ENCODE data around the gene GABRB2.

DNA sequence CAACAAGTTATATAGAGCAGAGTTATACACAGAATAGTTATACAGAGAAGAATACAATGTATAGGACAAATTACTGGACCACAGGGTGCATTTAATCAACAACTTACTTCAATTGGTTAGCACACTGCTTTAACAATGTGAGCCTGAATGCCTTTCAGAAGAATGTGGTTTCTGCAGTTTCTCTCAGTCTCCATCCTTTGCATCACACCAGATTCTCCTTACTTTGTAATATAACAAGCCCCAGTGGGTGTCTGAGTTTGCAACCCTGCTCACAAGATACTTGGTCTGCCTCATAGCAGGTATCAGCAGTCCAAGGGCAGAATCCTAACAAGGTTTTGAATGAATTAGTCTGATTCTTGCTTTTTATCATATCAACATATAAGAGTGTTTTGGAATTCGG, 114.6 kb downstream of the GABRB2 start:
- TF ChIP-seq, protein P1, sequence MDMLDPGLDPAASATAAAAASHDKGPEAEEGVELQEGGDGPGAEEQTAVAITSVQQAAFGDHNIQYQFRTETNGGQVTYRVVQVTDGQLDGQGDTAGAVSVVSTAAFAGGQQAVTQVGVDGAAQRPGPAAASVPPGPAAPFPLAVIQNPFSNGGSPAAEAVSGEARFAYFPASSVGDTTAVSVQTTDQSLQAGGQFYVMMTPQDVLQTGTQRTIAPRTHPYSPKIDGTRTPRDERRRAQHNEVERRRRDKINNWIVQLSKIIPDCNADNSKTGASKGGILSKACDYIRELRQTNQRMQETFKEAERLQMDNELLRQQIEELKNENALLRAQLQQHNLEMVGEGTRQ (IDR thresholded peaks at IDR 0.05) = no peak
- TF ChIP-seq CBX2 (IDR thresholded peaks at IDR 0.05; ENCODE audit: borderline replicate concordance, low read depth) (no peak), ESRRA (IDR thresholded peaks at IDR 0.05; ENCODE audit: borderline replicate concordance, low read length) (no peak), SREBF2 (IDR thresholded peaks at IDR 0.05) (no peak), POLR2A (IDR thresholded peaks at IDR 0.05; ENCODE audit: low read length) (no peak), RFX5 (IDR thresholded peaks at IDR 0.05) (no peak), TP53 (CRISPR knock-in tag; IDR thresholded peaks at IDR 0.05) (no peak), ZFP36 (IDR thresholded peaks at IDR 0.05; ENCODE audit: borderline replicate concordance, partially characterized antibody) (no peak)
- TF ChIP-seq, protein P2, sequence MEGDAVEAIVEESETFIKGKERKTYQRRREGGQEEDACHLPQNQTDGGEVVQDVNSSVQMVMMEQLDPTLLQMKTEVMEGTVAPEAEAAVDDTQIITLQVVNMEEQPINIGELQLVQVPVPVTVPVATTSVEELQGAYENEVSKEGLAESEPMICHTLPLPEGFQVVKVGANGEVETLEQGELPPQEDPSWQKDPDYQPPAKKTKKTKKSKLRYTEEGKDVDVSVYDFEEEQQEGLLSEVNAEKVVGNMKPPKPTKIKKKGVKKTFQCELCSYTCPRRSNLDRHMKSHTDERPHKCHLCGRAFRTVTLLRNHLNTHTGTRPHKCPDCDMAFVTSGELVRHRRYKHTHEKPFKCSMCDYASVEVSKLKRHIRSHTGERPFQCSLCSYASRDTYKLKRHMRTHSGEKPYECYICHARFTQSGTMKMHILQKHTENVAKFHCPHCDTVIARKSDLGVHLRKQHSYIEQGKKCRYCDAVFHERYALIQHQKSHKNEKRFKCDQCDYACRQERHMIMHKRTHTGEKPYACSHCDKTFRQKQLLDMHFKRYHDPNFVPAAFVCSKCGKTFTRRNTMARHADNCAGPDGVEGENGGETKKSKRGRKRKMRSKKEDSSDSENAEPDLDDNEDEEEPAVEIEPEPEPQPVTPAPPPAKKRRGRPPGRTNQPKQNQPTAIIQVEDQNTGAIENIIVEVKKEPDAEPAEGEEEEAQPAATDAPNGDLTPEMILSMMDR (IDR thresholded peaks at IDR 0.05) = no peak
- TF ChIP-seq, protein P3, sequence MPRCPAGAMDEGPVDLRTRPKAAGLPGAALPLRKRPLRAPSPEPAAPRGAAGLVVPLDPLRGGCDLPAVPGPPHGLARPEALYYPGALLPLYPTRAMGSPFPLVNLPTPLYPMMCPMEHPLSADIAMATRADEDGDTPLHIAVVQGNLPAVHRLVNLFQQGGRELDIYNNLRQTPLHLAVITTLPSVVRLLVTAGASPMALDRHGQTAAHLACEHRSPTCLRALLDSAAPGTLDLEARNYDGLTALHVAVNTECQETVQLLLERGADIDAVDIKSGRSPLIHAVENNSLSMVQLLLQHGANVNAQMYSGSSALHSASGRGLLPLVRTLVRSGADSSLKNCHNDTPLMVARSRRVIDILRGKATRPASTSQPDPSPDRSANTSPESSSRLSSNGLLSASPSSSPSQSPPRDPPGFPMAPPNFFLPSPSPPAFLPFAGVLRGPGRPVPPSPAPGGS (IDR thresholded peaks at IDR 0.05) = no peak
- TF ChIP-seq, protein P4, sequence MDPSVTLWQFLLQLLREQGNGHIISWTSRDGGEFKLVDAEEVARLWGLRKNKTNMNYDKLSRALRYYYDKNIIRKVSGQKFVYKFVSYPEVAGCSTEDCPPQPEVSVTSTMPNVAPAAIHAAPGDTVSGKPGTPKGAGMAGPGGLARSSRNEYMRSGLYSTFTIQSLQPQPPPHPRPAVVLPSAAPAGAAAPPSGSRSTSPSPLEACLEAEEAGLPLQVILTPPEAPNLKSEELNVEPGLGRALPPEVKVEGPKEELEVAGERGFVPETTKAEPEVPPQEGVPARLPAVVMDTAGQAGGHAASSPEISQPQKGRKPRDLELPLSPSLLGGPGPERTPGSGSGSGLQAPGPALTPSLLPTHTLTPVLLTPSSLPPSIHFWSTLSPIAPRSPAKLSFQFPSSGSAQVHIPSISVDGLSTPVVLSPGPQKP (IDR thresholded peaks at IDR 0.05; ENCODE audit: low read depth, low read length) = no peak
- TF ChIP-seq, protein P5, sequence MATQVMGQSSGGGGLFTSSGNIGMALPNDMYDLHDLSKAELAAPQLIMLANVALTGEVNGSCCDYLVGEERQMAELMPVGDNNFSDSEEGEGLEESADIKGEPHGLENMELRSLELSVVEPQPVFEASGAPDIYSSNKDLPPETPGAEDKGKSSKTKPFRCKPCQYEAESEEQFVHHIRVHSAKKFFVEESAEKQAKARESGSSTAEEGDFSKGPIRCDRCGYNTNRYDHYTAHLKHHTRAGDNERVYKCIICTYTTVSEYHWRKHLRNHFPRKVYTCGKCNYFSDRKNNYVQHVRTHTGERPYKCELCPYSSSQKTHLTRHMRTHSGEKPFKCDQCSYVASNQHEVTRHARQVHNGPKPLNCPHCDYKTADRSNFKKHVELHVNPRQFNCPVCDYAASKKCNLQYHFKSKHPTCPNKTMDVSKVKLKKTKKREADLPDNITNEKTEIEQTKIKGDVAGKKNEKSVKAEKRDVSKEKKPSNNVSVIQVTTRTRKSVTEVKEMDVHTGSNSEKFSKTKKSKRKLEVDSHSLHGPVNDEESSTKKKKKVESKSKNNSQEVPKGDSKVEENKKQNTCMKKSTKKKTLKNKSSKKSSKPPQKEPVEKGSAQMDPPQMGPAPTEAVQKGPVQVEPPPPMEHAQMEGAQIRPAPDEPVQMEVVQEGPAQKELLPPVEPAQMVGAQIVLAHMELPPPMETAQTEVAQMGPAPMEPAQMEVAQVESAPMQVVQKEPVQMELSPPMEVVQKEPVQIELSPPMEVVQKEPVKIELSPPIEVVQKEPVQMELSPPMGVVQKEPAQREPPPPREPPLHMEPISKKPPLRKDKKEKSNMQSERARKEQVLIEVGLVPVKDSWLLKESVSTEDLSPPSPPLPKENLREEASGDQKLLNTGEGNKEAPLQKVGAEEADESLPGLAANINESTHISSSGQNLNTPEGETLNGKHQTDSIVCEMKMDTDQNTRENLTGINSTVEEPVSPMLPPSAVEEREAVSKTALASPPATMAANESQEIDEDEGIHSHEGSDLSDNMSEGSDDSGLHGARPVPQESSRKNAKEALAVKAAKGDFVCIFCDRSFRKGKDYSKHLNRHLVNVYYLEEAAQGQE (IDR thresholded peaks at IDR 0.05) = no peak
- TF ChIP-seq, protein P6, sequence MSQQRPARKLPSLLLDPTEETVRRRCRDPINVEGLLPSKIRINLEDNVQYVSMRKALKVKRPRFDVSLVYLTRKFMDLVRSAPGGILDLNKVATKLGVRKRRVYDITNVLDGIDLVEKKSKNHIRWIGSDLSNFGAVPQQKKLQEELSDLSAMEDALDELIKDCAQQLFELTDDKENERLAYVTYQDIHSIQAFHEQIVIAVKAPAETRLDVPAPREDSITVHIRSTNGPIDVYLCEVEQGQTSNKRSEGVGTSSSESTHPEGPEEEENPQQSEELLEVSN (IDR thresholded peaks at IDR 0.05; ENCODE audit: borderline replicate concordance, low read depth) = no peak
- TF ChIP-seq, protein P7, sequence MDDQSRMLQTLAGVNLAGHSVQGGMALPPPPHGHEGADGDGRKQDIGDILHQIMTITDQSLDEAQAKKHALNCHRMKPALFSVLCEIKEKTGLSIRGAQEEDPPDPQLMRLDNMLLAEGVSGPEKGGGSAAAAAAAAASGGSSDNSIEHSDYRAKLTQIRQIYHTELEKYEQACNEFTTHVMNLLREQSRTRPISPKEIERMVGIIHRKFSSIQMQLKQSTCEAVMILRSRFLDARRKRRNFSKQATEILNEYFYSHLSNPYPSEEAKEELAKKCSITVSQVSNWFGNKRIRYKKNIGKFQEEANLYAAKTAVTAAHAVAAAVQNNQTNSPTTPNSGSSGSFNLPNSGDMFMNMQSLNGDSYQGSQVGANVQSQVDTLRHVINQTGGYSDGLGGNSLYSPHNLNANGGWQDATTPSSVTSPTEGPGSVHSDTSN (IDR thresholded peaks at IDR 0.05) = no peak
